Anterior cingulate cortex (tissue), 58 donors: Measurements from ENCODE around the gene CDK17.
"Not testable (repeated sequence)": the region's sequence is repeated elsewhere in the genome, so short reads cannot be mapped to it uniquely, and the experiment has no call there.

Experiments
- DNase-seq, 58 donors: peaks; one replicate each; lab custom pipeline; 2025; lab: John Stamatoyannopoulos, UW

The CDK17 gene

GRCh38 chr12:96396209-96396608 is 4.0 kb downstream of the CDK17 start:
- DNase-seq = no peak

DNA sequence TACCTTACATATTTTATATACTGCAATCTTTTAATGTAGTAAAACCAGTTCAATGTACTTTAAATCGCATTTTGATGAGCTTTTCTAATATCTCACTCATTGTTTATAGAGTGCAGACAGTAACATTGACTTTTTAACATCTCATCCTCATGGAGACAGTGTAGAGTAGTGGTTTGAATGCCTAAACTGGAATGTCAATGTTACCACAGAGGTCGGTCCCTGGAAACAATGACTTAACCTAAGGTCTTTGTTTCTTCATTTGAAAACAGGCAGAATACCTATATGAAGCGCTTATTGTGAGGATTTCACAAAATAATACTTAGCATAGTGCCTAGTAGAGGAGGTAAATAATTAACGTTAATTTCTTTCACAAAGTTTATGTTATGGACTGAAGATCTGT is 5.0 kb downstream of the CDK17 start:
- DNase-seq = no peak

GRCh38 chr12:96393229-96393628 is 7.0 kb downstream of the CDK17 start:
- not testable (repeated sequence) for DNase-seq

DNA sequence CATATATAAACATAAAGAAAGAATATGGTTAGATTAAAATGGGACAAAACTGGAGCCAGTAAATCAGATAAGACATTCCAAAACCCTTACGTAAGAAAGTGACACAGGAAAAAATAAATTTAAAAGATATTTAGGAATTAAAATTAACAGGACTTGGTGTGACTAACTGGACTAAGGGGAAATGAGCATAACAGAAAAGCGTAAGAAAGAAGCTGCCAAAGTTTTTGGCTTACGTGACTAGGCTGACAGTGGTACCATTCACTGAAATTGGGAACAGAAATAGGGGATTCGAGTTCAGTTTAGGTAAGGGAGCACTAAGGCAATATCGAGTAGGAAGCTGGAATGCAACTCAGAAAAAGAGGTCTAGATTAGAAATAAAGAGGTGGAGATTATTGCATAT is 7.8 kb downstream of the CDK17 start:
- DNase-seq = no peak

DNA sequence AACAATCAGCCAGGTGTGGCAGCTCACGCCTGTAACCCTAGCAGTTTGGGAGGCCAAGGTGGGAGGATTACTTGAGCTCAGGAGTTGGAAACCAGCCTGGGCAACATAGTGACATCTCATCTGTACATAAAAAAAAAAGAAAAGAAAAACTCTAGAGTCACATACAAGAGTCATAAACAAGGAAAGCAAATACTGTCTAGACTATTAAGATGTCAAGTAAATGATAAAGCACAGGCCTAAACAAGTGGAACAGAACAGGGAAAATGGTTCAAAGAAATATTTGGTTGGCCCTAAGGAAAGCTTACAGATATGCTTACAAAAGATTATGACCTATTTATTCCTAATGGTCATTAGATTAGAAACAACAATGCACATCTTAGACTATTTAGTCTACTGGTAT is 12.3 kb downstream of the CDK17 start:
- no peak for DNase-seq

GRCh38 chr12:96386794-96387193 is 13.4 kb downstream of the CDK17 start:
- DNase-seq = no peak

DNA sequence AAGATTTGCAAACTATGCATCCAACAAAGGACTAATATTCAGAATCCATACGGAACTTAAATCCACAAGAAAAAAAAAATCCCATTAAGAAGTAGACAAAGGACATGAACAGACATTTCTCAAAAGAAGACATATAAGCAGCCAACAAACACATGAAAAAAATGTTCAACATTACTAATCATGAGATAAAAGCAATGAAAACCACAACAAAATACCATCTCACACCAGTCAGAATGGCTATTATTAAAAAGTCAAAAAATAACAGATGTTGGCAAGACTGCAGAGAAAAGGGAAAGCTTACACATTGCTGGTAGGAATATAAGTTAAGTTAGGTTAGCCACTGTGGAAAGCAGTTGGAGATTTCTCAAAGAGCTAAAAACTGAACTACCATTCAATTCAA is 16.2 kb downstream of the CDK17 start:
- no peak for DNase-seq

DNA sequence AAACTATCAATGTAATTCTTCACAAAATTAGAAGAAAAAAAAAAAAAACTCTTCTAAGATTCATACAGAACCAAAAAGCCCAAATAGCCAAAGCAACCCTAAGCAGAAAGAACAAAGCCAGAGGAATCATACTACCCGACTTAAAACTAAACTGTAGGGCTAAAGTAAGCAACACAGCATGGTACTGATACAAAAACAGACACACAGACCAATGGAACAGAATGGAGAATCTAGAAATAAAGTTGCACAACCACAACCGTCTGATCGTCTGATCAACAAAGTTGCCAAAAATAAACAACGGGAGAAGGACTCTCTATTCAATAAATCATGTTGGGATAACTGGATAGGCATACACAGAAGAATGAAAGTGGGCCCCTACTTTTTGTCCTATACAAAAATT is 16.9 kb downstream of the CDK17 start:
- no peak for DNase-seq

DNA sequence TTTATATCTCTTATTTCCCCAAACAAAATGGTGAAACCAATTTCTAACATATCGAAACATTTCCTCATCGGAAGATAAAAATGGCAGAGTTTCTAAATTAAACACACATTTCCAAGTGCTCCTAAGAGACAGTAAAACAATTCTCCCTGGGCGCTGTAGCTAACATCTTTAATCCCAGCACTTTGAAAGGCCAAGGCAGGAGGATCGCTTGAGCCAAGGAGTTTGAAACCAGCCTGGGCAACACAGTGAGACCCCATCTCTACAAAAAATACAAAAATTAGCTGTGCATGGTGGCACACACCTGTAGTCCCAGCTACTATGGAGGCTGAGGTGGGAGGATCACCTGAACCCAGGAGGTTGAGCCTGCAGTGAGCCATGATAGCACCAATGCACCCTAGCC is 20.5 kb downstream of the CDK17 start:
- DNase-seq = not testable (repeated sequence)

- DNase-seq = no peak
These were observed 21.9 kb downstream of the CDK17 start for GRCh38 chr12:96378319-96378718.

GRCh38 chr12:96376865-96377264 is 23.4 kb downstream of the CDK17 start:
- no peak for DNase-seq

- no peak for DNase-seq
These were observed 24.2 kb downstream of the CDK17 start for GRCh38 chr12:96375841-96376604.

DNA sequence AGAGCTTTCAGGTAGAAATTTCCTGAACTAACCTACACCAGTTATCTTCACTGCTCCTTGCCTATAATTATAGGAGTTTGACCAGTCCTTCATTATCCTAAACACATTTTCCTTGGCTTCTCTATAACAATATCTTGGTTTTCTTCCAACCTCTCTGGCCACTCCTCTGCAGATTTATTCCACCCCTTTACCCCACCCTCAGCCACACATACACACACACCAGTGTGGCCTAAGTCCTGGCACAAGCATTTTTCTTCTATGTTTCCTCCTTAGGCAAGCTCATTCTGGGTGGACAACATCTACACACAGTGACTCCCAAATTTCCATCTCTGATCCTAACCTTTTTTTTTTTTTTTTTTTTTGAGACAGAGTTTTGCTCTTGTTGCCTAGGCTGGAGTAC is 25.1 kb downstream of the CDK17 start:
- DNase-seq = no peak

DNA sequence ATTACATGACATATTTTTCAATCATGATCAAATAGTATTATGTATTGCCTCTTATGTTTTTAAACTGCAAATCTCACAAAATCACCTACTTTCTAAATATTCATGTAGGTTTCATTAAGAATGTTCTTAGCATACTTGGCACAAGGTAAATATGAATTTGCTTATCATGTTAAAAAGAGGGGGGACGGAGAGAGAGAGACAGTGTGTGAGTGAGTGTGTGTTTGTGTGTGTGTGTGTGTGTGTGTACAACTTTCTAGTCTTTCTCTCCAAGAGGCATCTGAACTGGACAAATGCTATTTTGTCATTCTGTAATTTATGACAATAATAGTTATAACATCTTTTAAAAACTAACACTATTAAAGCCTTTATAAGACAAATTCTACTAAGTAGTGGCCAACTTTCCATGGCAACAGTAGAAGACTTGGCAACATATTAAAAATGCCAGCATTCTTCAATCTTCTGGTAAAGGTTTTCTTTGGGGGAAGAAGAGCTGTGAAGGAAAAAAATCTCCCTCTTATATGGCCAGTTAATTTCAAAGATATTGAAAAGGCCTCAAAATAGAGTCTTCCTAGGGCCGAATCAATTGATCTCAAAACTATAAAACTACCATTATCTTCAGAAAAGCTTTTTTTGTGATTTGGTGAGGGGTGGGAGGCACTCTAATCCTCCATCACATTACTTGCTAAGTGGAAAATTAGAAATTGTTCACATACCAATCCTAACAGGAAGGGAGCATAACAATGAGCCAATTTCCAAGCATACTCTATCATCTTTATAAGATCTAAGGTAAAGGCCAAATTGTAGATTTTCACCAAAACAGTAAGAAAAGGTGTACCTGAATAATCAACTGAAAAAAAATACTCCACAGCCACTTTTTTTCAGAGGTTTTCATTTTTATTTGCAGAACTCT is 28.2 kb downstream of the CDK17 start:
- no peak for DNase-seq

- DNase-seq = peak in 1 of 58 donors; percentile 13
These were observed 29.0 kb downstream of the CDK17 start for GRCh38 chr12:96371138-96371789.

GRCh38 chr12:96368687-96369086 is 31.6 kb downstream of the CDK17 start:
- DNase-seq = no peak

DNA sequence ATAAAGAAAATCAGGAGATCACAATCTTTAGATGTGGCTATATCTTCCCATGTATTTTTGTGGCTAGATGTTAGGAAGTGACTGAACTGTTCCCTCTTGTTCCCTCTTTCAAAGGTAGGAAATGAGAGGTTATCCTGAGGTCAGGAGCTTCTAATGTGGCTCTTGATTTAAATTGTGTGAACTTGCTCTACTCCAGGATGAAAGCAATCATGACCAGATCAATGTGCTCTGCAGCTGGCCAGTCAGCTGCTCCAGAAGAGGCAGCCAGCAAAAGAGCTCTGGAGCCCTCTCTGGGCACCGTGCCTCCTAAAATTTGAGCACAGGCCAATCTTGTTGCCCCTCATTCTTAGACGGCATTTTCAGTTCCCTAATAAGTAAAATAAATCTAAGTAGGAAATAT is 32.0 kb downstream of the CDK17 start:
- DNase-seq = peak in 41 of 58 donors; percentile 2 to 63 (median 25)

- no peak for DNase-seq
These were observed 33.9 kb downstream of the CDK17 start for GRCh38 chr12:96366381-96366654.

DNA sequence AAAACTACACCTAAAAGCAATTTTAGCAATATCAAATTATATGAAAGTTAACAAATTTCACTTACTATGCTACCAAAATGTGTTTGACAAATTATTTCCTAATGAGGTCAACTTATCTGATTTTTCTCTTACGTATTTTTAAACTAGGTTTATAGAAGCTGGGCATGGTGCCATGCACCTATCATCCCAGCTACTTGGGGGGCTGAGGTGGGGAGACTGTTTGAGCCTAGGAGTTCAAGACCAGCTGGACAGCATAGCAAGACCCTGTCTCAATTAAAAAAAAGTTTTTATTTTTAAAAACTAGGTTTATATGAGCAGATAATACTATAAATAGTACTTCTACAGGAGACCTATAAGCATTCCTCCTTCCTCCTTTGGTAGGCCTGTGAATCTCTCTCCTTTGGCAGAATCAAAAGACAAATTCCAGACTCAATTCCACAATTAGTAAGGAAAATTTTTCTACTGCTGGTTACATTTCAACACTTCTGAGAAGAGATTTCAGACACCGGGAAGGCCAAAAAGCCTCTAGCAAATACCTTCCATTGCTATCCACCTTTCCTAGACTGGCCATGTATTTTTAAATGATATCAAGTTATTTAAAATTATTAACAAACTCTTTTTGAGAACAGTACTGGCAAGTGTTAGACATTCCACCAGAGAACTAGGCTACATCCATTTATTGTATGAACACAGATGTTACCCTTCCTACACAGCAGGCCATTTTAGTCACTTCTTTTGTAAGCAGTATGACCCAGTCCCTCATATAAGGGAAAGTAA is 34.4 kb downstream of the CDK17 start:
- DNase-seq = no peak

GRCh38 chr12:96364092-96364700 is 36.0 kb downstream of the CDK17 start:
- DNase-seq = no peak
